Measurements from ENCODE around the gene ALDH1L1.
"Not testable (repeated sequence)": the region's sequence is repeated elsewhere in the genome, so short reads cannot be mapped to it uniquely, and the experiment has no call there.

GRCh38 chr3:126092128-126092527, 88.3 kb downstream of the ALDH1L1 start:
- not testable (repeated sequence) for TF ChIP-seq CTCF, POLR2A (IDR thresholded peaks at IDR 0.05)
